Endodermal cell (in vitro differentiated cells): ENCODE data around the gene COL4A1. TPM values are rescaled to one million over a fixed set of nuclear protein-coding genes. Genes with fewer than 3 reads are reported as not detected.

ENCODE experiments used
- DNase-seq: peaks from one replicate; pipeline ENCODE4 v3.0.0-alpha.2; 2017
- H3K27ac ChIP-seq: 2 replicates; pipeline ENCODE4 v1.5.1; 2013; ENCODE audit warnings: mild to moderate bottlenecking, low read depth, low read length, moderate library complexity
- H3K27me3 ChIP-seq: 2 replicates; pipeline ENCODE4 v1.6.1; 2013; ENCODE audit warnings: mild to moderate bottlenecking, low read length, moderate library complexity; ENCODE audit not compliant: insufficient read depth, control insufficient read depth, poor library complexity, severe bottlenecking
- H3K36me3 ChIP-seq: 2 replicates; pipeline ENCODE4 v1.7.0; 2013; ENCODE audit warnings: mild to moderate bottlenecking, low read length, moderate library complexity; ENCODE audit not compliant: control insufficient read depth, insufficient read depth
- H3K4me1 ChIP-seq: one replicate; pipeline ENCODE4 v1.7.0; 2013; ENCODE audit warnings: low read length; ENCODE audit not compliant: control insufficient read depth, insufficient read depth
- H3K4me3 ChIP-seq: 2 replicates; pipeline ENCODE4 v1.5.1; 2013; ENCODE audit warnings: mild to moderate bottlenecking, low read length, moderate library complexity
- H3K9ac ChIP-seq: 2 replicates; pipeline ENCODE4 v1.6.1; 2013; ENCODE audit warnings: mild to moderate bottlenecking, low read length, moderate library complexity; ENCODE audit not compliant: poor library complexity, severe bottlenecking; ENCODE audit errors: extremely low read depth
- H3K9me3 ChIP-seq: 2 replicates; pipeline ENCODE4 v1.6.1; 2013; ENCODE audit warnings: mild to moderate bottlenecking, low read length, moderate library complexity; ENCODE audit not compliant: control insufficient read depth
- H3K27ac Mint-ChIP-seq: 2 replicates; pipeline ENCODE4 v1.8.0; 2020; ENCODE audit warnings: mixed read lengths
- H3K27me3 Mint-ChIP-seq: 2 replicates; pipeline ENCODE4 v1.8.0; 2021; ENCODE audit warnings: mild to moderate bottlenecking, mixed read lengths; ENCODE audit not compliant: insufficient read depth
- H3K36me3 Mint-ChIP-seq: 2 replicates; pipeline ENCODE4 v1.8.0; 2020; ENCODE audit warnings: low read depth, mixed read lengths
- H3K4me1 Mint-ChIP-seq: 2 replicates; pipeline ENCODE4 v1.8.0; 2020; ENCODE audit warnings: mixed read lengths
- H3K4me3 Mint-ChIP-seq: 2 replicates; pipeline ENCODE4 v1.8.0; 2020; ENCODE audit warnings: mild to moderate bottlenecking, moderate library complexity, mixed read lengths
- H3K9me3 Mint-ChIP-seq: 2 replicates; pipeline ENCODE4 v1.8.0; 2020; ENCODE audit warnings: mild to moderate bottlenecking, mixed read lengths
- CTCF ChIP-seq: fragments of 200-600 bp; sonication (generic); conservative IDR thresholded peaks from 2 replicates; pipeline ENCODE4 v1.5.0; 2021; ENCODE audit warnings: antibody characterized with exemption, mild to moderate bottlenecking
- WGBS, 2 experiments: methylation state at CpG; one replicate each; pipeline versions ENCODE4 v1.1.5 to v1.1.7; 2013; ENCODE audit warnings: missing lambda C conversion rate in 2 of 2, mixed read lengths in 1 of 2; ENCODE audit not compliant: insufficient coverage in 1 of 2, insufficient read length in 1 of 2; 5-methylcytosine and 5-hydroxymethylcytosine counted together
- total RNA-seq, 2 donors: library from RNA; stranded (reverse); fragmentation: NEBNext Ultra II Directional in 1 of 2; extraction: Animal tissue kit (Norgen Biotek cat#: 25700) in 1 of 2; gene quantifications; 2 replicates in 1 of 2; 3 replicates in 1 of 2; pipeline ENCODE4 v1.2.1, GENCODE V29; 2021

Gene COL4A1
- total RNA-seq, 2 donors from 2014 or later, result 702 to 764 TPM

- H3K27me3 ChIP-seq, result no peaks in the 10 kb centered on the region
- peaks cover 1% of the 10 kb centered on the region for H3K9me3 Mint-ChIP-seq
- H3K9ac ChIP-seq, result no peak overlapping the region
- no peak overlapping the region for H3K4me3 ChIP-seq
- peaks cover 33% of the 10 kb centered on the region for H3K36me3 Mint-ChIP-seq
- DNase-seq, result no peak
- H3K9me3 ChIP-seq, result no peaks in the 10 kb centered on the region
- no peaks in the 10 kb centered on the region for H3K27me3 Mint-ChIP-seq
- H3K4me1 ChIP-seq, result no peaks in the 10 kb centered on the region
- H3K36me3 ChIP-seq, result peaks cover 52% of the 10 kb centered on the region
- H3K4me1 Mint-ChIP-seq, result peaks cover 10% of the 10 kb centered on the region
- no peak overlapping the region for H3K27ac Mint-ChIP-seq
- TF ChIP-seq CTCF, result no peak
- no peak overlapping the region for H3K4me3 Mint-ChIP-seq
- 88 to 95% methylated on average over 14 to 18 of the region's 18 CpGs for WGBS, 2 experiments
- H3K27ac ChIP-seq, result no peak overlapping the region
These were observed 40.8 kb upstream of the COL4A1 start for GRCh38 chr13:110347535-110348308.

- Histone ChIP-seq H3K27ac (no peak overlapping the region), H3K9me3 (no peaks in the 10 kb centered on the region), H3K4me3 (no peak overlapping the region), H3K4me1 (no peaks in the 10 kb centered on the region), H3K36me3 (peaks cover 58% of the 10 kb centered on the region), H3K9ac (no peak overlapping the region), H3K27me3 (no peaks in the 10 kb centered on the region)
- 94 to 100% methylated on average over 2 to 3 of the region's 3 CpGs for WGBS, 2 experiments
- H3K9me3 Mint-ChIP-seq, result peaks cover 1% of the 10 kb centered on the region
- H3K4me3 Mint-ChIP-seq, result no peak overlapping the region
- no peak for TF ChIP-seq CTCF
- H3K27ac Mint-ChIP-seq, result no peak overlapping the region
- no peak for DNase-seq
- peaks cover 33% of the 10 kb centered on the region for H3K36me3 Mint-ChIP-seq
- H3K27me3 Mint-ChIP-seq, result no peaks in the 10 kb centered on the region
- peaks cover 10% of the 10 kb centered on the region for H3K4me1 Mint-ChIP-seq
These were observed 40.1 kb upstream of the COL4A1 start for GRCh38 chr13:110347088-110347487.

DNA sequence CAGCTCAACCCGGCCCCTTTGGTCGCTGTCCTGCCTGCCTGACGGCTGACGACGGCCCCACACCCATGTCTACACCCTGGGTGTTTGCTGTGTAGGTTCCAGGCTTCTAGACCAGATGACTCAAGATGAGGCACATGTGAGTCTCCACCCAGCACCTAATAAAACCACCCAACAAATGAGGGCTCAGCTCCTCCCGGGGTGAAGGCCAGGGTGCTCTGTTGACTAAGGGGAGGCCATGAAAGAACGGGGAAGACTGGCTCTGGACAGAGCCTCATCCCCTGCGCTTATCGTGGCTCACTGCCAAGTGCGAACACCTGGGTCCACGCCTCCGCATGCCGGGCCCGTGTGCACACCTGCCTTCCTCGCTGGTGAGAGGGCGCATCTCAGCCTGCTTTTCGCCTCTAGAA is 39.7 kb upstream of the COL4A1 start:
- H3K27ac Mint-ChIP-seq, result no peak overlapping the region
- H3K4me3 ChIP-seq, result no peak overlapping the region
- peaks cover 13% of the 10 kb centered on the region for H3K4me1 Mint-ChIP-seq
- peaks cover 62% of the 10 kb centered on the region for H3K36me3 ChIP-seq
- H3K9me3 ChIP-seq, result no peaks in the 10 kb centered on the region
- H3K27ac ChIP-seq, result no peak overlapping the region
- H3K9me3 Mint-ChIP-seq, result peaks cover 1% of the 10 kb centered on the region
- H3K9ac ChIP-seq, result no peak overlapping the region
- H3K36me3 Mint-ChIP-seq, result peaks cover 35% of the 10 kb centered on the region
- DNase-seq, result no peak
- no peaks in the 10 kb centered on the region for H3K27me3 Mint-ChIP-seq
- H3K4me1 ChIP-seq, result peaks cover under 1% of the 10 kb centered on the region
- no peak overlapping the region for H3K4me3 Mint-ChIP-seq
- no peaks in the 10 kb centered on the region for H3K27me3 ChIP-seq
- TF ChIP-seq CTCF, result no peak
- 89 to 93% methylated on average over 6 to 17 of the region's 17 CpGs for WGBS, 2 experiments
